K562 (cell line): ENCODE results near the gene MXD3. TPM values are rescaled to one million over a fixed set of nuclear protein-coding genes. Genes with fewer than 3 reads are reported as not detected.
A peak's percentile ranks its signal among the peaks of the same experiment; 100 is the strongest.

Experiments used
- ARID3A ChIP-seq: IDR thresholded peaks from 2 replicates; pipeline ENCODE4 v1.6.1; 2012; ENCODE audit warnings: low read depth, low read length, improper control_type of control experiment, borderline replicate concordance
- C11orf30 ChIP-seq: fragments of 450-650 bp; IDR thresholded peaks from 2 replicates; pipeline ENCODE4 v1.6.1; 2016; ENCODE audit warnings: low read depth, mild to moderate bottlenecking
- CLOCK ChIP-seq: fragments of 250-450 bp; sonication (Bioruptor Pico); IDR thresholded peaks from 2 replicates; pipeline ENCODE4 v1.4.0; 2020; ENCODE audit warnings: mild to moderate bottlenecking, moderate library complexity, borderline replicate concordance
- HEY1 ChIP-seq: fragments of 250-450 bp; sonication (Bioruptor Pico); IDR thresholded peaks from 2 replicates; pipeline ENCODE4 v1.5.0; 2020; ENCODE audit warnings: mild to moderate bottlenecking, moderate library complexity, borderline replicate concordance
- MAFG ChIP-seq: fragments of 450-650 bp; conservative IDR thresholded peaks from 2 replicates; pipeline ENCODE4 v1.6.1; 2016; ENCODE audit warnings: missing genetic modification characterization, missing compliant biosample characterization
- MED1 ChIP-seq: sonication (generic); formaldehyde crosslinking; IDR thresholded peaks from 2 replicates; pipeline ENCODE4 v1.8.1; 2023; ENCODE audit warnings: missing genetic modification reagents, borderline replicate concordance
- RAD21 ChIP-seq, 2 experiments: fragments of 250-450 bp in 1 of 2; fragments of 450-650 bp in 1 of 2; sonication (Bioruptor Pico) in 1 of 2; formaldehyde crosslinking in 1 of 2; IDR thresholded peaks in 1 of 2; conservative IDR thresholded peaks in 1 of 2; 2 replicates each; pipeline versions ENCODE4 v1.4.0 to v1.8.0; 2020 to 2022; ENCODE audit warnings: mild to moderate bottlenecking in 2 of 2, moderate library complexity in 1 of 2
- TEAD1 ChIP-seq, 2 experiments: fragments of 450-650 bp in 1 of 2; sonication (generic) in 1 of 2; formaldehyde crosslinking; IDR thresholded peaks; 2 replicates each; pipeline versions ENCODE4 v1.4.0 to v1.8.0; 2020 to 2022; ENCODE audit warnings: mild to moderate bottlenecking in 2 of 2, missing genetic modification reagents in 1 of 2
- ZNF639 ChIP-seq, 2 experiments: fragments of 200-800 bp in 1 of 2; sonication (Bioruptor generic) in 1 of 2; sonication (generic) in 1 of 2; formaldehyde crosslinking in 1 of 2; IDR thresholded peaks in 1 of 2; conservative IDR thresholded peaks in 1 of 2; 2 replicates each; pipeline versions ENCODE4 v1.5.0 to v1.6.1; 2016 to 2020; ENCODE audit warnings: missing compliant biosample characterization in 1 of 2, missing genetic modification characterization in 1 of 2, missing genetic modification reagents in 1 of 2
- ZNF696 ChIP-seq: fragments of 250-450 bp; sonication (Bioruptor Pico); conservative IDR thresholded peaks from 2 replicates; pipeline ENCODE4 v1.4.0; 2020; ENCODE audit warnings: mild to moderate bottlenecking, moderate library complexity
- polyA plus RNA-seq, 8 experiments: library from polyadenylated mRNA; depleted of rRNA in 4 of 8; stranded (reverse) in 5 of 8; unstranded in 3 of 8; fragments of >200 nt; fragmentation: Nextera tagmentation in 2 of 8; fragmentation: Illumina TruSeq in 1 of 8; extraction: Ambion mirVana in 2 of 8; extraction: Trizol in 1 of 8; gene quantifications; 2 replicates each; pipeline versions ENCODE4 v1.2.1 to v1.2.3, GENCODE V29; 2011 to 2014; ENCODE audit warnings: inconsistent platforms in 1 of 8, missing spikeins in 1 of 8
- total RNA-seq, 7 experiments: library from RNA; depleted of rRNA in 6 of 7; stranded (reverse); fragments of >200 nt in 6 of 7; fragmentation: Illumina TruSeq in 2 of 7; extraction: Trizol in 2 of 7; gene quantifications; 2 replicates each; pipeline versions ENCODE4 v1.2.1 to v1.2.3, GENCODE V29; 2011 to 2021; ENCODE audit warnings: low replicate concordance in 1 of 7

Gene MXD3
- total and polyA plus RNA-seq, 9 of the 15 experiments (the other 6 are each of a cell fraction or from before 2014, with no cell fraction given): 0.28 to 24.8 (median 4.5) TPM

- TF ChIP-seq ARID3A: no peak
- peak; percentile 100 for TF ChIP-seq C11orf30
- no peak for TF ChIP-seq RAD21 (CRISPR knock-in tag; conservative IDR thresholded peaks at IDR 0.05 in 1 of 2, IDR thresholded peaks at IDR 0.05 in 1 of 2)
- no peak for TF ChIP-seq CLOCK
- TF ChIP-seq MED1 (CRISPR knock-in tag): no peak
- 0 out of 4 replicates have a peak, but pooled peaks of 1 of the 2 experiments have one; percentile 65 for TF ChIP-seq ZNF639 (CRISPR knock-in tag; conservative IDR thresholded peaks at IDR 0.05 in 1 of 2, IDR thresholded peaks at IDR 0.05 in 1 of 2)
- no peak for TF ChIP-seq ZNF696 (CRISPR knock-in tag)
- peak in 1 of 2 experiments; percentile 76; a peak in 1 of 4 replicates for TF ChIP-seq TEAD1 (CRISPR knock-in tag; IDR thresholded peaks at IDR 0.05)
- TF ChIP-seq MAFG (tag): no peak
- no peak for TF ChIP-seq HEY1 (CRISPR knock-in tag)
These were observed 40.0 kb upstream of the MXD3 start, which contains the start of gene LMAN2 (continued) for GRCh38 chr5:177351392-177352329.
